ENCODE results near the gene FOXO1. TPM values are rescaled to one million over a fixed set of nuclear protein-coding genes. Genes with fewer than 3 reads are reported as not detected.
"Not testable (repeated sequence)": the region's sequence is repeated elsewhere in the genome, so short reads cannot be mapped to it uniquely, and the experiment has no call there.

Gene FOXO1
- 35.8 and 37.6 TPM in 2 replicates for total RNA-seq

GRCh38 chr13:40666045-40666932 lies at the start of gene FOXO1:
Gene FOXO1, minus strand, starts transcription at chr13:40666641. Its CDS starts 429 bp downstream, at chr13:40666212.
- intact Hi-C loops (cut with micrococcal nuclease) = loop anchor here (1.0 to 10.0 kb wide), 8 partner anchors 105 to 1629 kb away; partner anchors contain the start of genes COG6, ELF1, MRPS31 and NHLRC3

- intact Hi-C loops (cut with micrococcal nuclease) = not testable (repeated sequence)
Observed at GRCh38 chr13:40714433-40714832, 48.0 kb upstream of the FOXO1 start.

GRCh38 chr13:40706439-40706838 lies 40.0 kb upstream of the FOXO1 start:
- intact Hi-C loops (cut with micrococcal nuclease) = no loop called here

GRCh38 chr13:40697711-40698110 lies 31.3 kb upstream of the FOXO1 start:
- intact Hi-C loops (cut with micrococcal nuclease) = no loop called here

GRCh38 chr13:40694426-40694825 lies 28.0 kb upstream of the FOXO1 start:
- intact Hi-C loops (cut with micrococcal nuclease) = no loop called here

- intact Hi-C loops (cut with micrococcal nuclease) = no loop called here
Observed at GRCh38 chr13:40692946-40693345, 26.5 kb upstream of the FOXO1 start.

- intact Hi-C loops (cut with micrococcal nuclease) = no loop called here
Observed at GRCh38 chr13:40688781-40689180, 22.3 kb upstream of the FOXO1 start.

GRCh38 chr13:40682449-40683240 lies 16.2 kb upstream of the FOXO1 start:
- intact Hi-C loops (cut with micrococcal nuclease) = loop anchor here (1.0 to 5.0 kb wide), 8 partner anchors 95 to 998 kb away; no protein-coding TSS in a partner anchor

- intact Hi-C loops (cut with micrococcal nuclease) = loop anchor here (2.0 to 5.0 kb wide), 5 partner anchors 96 to 905 kb away; no protein-coding TSS in a partner anchor
Observed at GRCh38 chr13:40681341-40682146, 15.1 kb upstream of the FOXO1 start.

- intact Hi-C loops (cut with micrococcal nuclease) = loop anchor here (5.0 kb wide), 3 partner anchors 97 to 723 kb away; no protein-coding TSS in a partner anchor
Observed at GRCh38 chr13:40680659-40681323, 14.3 kb upstream of the FOXO1 start.

- intact Hi-C loops (cut with micrococcal nuclease) = no loop called here
Observed at GRCh38 chr13:40679480-40679985, 13.1 kb upstream of the FOXO1 start.

GRCh38 chr13:40677064-40677463 lies 10.6 kb upstream of the FOXO1 start:
- intact Hi-C loops (cut with micrococcal nuclease) = no loop called here

- intact Hi-C loops (cut with micrococcal nuclease) = no loop called here
Observed at GRCh38 chr13:40676007-40676406, 9.6 kb upstream of the FOXO1 start.

- intact Hi-C loops (cut with micrococcal nuclease) = no loop called here
Observed at GRCh38 chr13:40673414-40673813, 7.0 kb upstream of the FOXO1 start.

- intact Hi-C loops (cut with micrococcal nuclease) = no loop called here
Observed at GRCh38 chr13:40672765-40673397, 6.4 kb upstream of the FOXO1 start.

- intact Hi-C loops (cut with micrococcal nuclease) = no loop called here
Observed at GRCh38 chr13:40671956-40672764, 5.7 kb upstream of the FOXO1 start.

- intact Hi-C loops (cut with micrococcal nuclease) = no loop called here
Observed at GRCh38 chr13:40670307-40670706, 3.9 kb upstream of the FOXO1 start.

- intact Hi-C loops (cut with micrococcal nuclease) = loop anchor here (5.0 to 10.0 kb wide), 5 partner anchors 296 to 1631 kb away; partner anchors contain the start of genes COG6, ELF1, NHLRC3 and PROSER1
Observed at GRCh38 chr13:40668335-40668734, 1.9 kb upstream of the FOXO1 start.

GRCh38 chr13:40667622-40667978 lies 1.2 kb upstream of the FOXO1 start:
- intact Hi-C loops (cut with micrococcal nuclease) = loop anchor here (1.0 to 10.0 kb wide), 6 partner anchors 295 to 1630 kb away; partner anchors contain the start of genes COG6, ELF1, NHLRC3 and PROSER1
